CD4-positive, alpha-beta T cell treated with Interleukin-12 subunit alpha and Interleukin-12 subunit beta, for 1 hour (primary cell): ENCODE measurements around the gene ATOH7.
"Not testable (repeated sequence)": the region's sequence is repeated elsewhere in the genome, so short reads cannot be mapped to it uniquely, and the experiment has no call there.

ENCODE experiments used
- DNase-seq: peaks from one replicate; pipeline ENCODE4 v3.0.0-alpha.2; 2020

Gene ATOH7

DNA sequence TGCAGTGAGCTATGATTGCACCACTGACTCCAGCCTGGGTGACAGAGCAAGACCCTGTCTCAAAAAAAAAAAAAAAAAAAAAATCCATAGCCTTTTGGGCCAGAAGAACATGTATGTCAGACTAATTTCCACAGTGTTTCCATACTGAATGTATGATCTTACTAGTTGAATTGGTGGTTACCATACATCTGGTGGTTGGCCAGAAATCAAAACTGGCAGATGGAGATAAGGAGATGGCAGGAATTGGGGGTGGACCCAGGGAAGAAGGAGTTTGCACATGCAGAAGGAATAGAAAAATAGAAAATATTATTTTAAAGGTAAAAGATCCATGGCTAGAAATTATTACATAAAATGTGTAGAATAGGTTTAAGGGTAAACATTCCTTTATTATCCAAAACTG, 3.7 kb upstream of the ATOH7 start:
- DNase-seq: no peak

DNA sequence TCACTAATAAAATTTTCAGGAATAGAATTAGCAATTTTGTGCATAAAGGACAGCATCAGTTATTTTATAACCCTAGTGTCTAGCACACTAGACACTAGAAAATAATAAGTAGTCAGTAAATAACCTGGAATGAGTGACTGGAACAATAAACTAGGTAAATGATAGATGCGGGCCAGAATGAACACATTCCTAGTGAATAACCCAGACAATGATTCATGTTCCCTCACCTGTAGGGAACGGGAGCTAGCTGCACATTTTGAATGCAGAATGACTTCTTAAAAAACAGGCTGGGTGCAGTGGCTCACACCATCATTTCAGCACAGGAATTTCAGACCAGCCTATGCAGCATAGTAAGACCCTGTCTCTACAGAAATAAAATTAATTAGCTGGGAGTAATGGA, 3.2 kb upstream of the ATOH7 start:
- DNase-seq: no peak

DNA sequence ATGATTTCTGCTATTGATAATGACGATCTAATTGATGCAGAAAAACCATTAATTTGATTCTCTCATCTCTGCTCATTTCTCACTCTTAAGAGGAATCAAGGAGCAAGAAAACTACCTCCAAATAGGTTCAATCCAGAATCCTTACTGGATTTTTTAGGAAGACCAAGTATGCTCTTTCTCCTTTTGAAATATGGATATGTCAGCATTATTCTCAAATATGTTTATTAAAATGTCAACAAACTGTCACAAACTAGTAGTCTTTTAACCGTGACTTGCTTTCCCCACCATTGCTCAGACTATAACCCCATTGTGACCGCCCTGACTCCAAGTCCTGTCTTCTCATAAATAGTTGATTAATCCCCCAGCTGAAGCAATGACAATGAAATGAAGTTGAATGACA, 1.1 kb upstream of the ATOH7 start:
- no peak for DNase-seq

DNA sequence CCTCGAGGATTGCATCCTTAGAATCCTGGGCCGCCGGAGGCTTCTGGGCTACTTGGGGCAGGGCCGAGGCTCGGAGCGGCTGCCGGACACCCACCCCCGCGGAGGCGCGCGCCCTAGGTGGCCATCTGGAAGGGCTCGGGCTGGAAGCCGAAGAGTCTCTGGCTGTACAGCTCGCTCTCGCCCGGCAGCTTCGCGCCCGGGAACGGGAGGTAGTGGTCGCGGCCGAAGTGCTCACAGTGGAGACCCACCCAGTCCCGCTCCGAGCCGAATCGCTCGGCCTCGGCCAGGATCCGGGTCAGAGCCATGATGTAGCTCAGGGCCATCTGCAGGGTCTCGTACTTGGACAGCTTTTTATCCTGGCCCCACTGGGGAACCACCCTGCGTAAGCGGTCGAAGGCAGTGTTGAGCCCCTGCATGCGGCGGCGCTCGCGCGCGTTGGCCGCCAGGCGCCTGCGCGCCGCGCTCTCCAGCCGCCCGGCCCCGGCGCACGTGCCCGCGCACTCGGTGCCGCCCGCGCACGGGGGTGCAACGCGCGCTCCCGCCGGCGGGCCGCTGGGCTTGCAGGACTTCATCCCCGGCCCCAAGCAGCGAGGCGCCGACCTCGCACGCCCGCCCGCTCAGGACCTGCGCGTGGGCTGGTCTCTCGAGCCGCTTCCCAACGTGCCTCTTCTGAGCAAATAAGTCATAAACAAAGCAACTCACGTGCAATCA, 652 bp downstream of the ATOH7 start:
- peak; percentile 5 for DNase-seq

DNA sequence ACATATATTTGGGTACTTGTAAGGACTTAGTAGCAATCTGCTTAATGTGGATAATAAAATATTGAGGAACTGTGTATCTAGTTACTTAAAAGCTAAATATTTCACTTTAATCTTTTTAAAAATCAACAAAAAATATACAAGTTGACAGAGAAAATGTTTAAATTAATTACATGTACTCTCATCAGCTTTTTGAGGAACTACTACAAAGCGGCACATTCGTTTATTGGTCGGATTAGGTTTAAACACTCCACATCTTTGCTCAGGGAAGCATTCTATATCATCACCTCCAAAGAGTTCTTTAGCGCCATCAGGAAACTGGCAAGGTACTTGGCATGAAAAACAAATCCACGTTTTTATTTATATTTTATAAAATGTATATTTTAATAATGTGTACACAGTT, 1.6 kb downstream of the ATOH7 start:
- DNase-seq: no peak

DNA sequence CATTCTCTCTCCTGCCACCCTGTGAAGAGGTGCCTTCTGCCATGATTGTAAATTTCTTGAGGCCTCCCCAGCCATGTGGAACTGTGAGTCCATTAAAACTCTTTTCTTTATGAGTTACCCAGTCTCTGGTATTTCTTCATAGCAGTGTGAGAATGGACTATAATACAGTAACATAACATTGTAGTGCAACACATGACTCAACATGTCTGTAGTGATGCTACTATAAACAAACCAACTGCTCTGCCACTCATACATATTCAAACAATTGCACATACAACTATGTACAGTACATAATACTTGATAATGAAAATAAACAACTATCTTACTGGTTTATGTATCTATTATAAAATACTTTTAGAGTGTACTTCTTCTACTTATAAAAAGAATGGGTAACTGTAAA, 7.1 kb downstream of the ATOH7 start:
- DNase-seq: no peak

DNA sequence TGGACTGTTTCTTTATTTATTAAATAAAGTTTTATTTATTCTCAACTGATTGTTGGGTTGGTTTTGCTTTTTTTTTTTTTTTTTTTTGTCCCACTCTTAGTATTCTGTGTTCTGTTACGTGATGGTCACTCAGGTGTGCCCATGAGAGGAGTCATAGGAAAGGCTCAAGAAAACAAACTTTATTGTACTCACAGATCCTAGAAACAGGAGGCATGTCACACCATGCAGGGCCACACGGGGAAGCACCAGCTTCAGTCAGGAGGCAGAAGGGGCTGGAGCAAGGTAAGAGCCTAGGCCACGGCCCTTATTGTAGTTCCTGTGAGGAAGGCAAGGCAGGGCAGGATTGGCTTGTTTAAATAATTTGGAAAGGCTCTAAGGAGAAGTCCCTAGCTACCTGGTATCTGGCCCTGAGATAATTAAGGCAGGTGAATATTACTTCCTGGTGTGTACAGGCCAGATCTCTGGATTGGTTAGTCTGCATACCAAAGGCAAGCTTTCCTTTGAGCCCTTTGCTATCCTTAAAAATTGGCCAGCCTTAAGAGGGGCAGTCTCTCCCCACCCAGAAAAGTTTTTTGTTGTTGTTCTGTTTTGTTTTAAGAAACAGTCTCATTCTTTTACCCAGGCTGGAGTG, 8.3 kb downstream of the ATOH7 start:
- DNase-seq: no peak

DNA sequence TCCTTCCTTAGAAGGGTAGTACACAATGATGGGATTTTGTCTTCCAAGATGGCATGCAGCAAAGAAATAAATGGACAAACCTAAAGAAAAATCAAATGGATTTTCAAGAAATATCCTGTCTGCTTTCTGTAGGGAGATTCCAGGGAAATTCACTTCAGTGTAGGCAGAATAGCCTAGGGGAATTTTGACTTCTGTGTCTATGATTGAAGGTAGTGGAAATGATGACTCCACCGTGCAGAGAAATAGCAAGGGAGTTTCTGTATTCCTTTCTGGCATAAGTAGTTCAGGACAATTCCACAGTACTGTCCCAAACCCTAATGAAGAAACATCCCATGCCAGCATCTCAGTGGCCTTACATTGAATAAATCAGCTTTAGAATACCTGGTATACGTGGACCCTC, 9.5 kb downstream of the ATOH7 start:
- no peak for DNase-seq

DNA sequence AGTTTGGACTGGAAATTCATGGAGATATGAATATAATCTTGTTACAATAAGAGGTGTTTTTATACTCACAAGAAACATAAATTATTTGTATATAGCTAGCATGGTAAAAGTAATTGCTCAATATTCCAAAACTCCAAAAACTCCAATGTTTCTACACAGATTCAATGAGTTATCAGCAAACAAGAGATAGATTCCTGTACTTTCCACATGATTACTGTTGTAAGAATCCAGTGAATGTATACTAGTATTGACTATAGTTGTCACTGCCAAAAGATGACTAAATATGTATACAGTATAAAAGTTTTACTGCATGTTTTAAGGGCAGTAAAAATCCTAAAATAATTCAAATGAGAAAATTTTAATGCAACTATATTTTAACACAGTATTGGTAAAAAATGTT, 10.7 kb downstream of the ATOH7 start:
- DNase-seq: no peak

DNA sequence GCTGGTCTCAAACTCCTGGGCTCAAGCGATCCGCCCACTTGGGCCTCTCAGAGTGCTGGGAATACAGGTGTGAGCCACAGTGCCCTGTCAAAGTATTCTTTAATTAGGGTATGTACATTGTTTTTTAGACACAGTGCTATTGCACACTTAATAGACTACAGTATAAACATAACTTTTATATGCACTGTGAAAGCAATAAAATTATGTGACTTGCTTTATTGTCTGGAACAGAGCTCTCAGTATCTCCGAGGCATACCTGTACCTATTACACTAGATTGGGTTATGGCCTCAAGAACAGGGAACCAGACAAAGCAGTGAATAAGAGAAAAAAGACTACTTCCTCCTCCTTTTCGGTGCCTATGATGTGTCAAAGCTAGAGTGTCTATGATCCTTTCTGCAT, 13.1 kb downstream of the ATOH7 start:
- no peak for DNase-seq

DNA sequence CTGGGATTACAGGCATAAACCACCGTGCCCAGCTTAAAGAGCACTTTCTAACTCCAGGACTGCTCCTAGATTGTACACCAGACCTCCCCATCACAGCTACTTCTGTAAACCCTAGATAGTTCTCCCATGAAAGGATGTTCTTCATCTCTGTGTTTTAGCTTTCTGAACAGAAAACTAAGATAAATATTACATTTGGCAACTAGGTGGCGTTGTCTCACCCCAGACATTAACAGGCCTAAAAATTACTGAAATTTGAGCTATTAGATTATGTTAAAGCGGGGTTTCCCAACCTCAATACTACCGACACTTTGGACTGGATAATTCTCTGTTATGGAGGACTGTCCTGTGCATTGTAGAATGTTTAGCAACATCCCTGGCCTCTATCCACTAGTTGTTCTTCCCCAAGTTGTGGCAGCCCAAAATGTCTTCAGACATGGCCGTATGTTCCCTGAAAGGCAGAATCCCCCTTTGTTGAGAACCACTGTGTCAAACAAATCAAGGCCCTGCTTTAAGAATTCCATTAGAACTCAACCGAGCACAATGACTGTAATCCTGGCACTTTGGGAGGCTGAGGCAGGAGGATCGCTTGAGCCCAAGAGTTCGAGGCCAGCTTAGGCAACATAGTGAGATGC, 19.1 kb downstream of the ATOH7 start:
- peak; percentile 30 for DNase-seq

DNA sequence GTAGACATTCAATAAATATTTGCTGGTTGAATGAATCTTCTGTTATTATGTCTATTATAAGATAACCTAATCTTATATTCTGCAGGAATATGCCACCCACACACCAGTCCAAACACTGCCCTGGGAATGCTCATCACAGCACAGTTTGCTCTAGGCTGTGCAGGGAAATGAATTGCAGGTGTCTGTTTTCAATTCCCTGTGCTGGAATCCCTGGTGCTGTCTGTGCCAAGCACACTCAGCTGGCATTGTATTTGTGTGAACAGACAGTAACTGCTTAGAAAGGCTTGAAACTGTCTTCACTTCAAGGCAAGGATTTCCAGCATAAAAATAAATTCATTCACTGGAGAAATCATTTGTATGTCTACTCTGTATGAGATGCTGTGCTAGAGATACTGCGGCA, 20.2 kb downstream of the ATOH7 start:
- no peak for DNase-seq

DNA sequence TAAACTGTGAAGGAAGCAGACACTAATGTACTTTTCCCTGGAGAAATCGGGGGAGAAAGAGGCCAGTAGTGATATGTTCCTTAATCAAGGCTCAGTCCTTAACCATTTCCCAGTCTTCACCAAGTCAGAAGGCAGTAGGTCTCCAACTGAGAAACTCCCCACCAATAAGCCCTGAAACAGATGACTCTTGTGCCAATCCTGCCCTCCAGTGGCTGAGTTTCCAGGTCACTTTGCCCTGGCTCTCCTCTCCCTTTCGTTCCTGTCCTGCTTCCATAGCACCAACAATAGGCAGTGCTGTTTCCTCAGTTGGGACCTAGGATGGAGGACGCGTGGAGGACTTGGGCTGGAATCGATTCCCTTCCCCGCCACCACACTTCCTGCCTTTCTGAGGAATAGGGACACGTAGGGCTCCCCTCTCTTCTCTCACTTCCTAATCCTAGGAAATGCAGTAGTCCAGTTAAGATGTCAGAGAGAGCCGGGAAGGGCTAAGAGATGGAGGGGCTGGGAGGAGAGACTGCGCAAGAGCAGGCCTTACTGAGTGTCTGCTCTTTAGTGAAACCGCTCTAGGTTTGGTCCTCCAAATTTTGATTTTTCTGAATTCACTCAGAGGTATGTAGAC, 23.4 kb downstream of the ATOH7 start:
- DNase-seq: no peak

DNA sequence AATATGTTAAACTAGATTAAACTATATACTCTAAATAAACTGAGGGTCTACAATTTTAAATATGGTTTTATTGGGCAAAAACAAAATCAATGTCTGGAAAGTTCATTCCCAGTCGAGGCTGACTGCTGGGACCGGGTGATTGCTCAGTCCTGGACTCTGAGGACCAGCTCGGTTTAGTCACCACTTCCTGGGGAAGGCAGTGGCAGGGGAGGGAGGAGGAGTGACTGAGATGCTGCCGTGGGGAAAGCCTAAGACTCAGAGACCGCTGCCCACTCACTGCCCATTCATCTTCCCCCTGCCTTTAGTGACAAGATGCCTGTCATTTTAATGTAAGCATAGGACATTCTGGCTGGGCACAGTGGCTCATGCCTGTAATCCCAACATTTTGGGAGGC, 29.0 kb downstream of the ATOH7 start:
- no peak for DNase-seq

DNA sequence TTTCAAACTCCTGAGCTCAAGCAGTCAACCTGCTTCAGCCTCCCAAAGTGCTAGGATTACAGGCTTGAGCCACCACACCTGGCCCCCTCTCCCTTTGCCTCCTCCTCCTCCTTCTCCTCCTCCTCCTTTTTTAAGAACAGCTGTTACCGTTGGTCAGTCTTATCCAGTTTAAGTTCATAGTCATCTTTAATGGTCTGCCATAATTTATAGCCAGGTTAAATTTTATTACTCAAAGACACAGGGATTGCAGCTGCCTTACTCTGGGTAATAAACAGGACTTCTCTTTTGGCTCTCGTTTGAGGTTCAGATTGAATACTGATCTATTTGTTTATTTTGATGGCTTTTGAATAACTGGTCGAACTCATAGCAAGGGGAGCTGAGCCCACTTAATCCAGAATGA, 35.2 kb downstream of the ATOH7 start:
- no peak for DNase-seq

DNA sequence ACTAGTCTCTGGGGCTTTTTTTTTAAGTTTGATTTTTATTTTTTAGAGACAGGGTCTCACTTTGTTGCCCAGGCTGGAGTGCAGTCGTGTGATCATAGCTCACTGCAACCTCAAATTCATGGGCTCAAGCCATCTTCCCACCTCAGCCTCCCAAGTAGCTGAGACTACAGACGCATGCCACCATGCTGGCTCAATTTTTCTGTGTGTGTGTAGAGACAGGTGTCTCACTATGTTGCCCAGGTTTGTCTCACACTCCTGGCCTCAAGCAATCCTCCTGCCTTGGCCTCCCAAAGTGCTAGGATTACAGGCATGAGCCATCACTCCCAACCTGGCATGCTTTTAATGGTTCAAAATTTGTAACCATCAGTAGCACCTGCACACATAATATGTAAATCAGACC, 36.1 kb downstream of the ATOH7 start:
- not testable (repeated sequence) for DNase-seq

DNA sequence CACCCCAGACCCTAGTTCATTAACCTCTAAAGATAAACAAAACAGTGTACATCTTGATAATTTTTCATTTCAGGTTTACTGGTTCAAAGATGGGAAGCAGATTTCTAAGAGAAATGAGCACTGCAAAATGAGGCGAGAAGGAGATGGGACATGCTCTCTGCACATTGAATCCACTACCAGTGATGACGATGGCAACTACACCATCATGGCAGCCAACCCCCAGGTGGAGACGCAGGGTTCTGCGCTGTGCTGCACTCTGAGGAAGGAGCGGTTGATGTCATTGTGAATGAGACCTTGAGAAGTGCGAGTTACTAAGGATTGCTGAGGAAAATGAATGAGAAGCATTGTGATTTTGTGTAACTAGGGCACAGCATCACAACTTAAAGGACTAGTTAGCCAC, 37.6 kb downstream of the ATOH7 start:
- no peak for DNase-seq

DNA sequence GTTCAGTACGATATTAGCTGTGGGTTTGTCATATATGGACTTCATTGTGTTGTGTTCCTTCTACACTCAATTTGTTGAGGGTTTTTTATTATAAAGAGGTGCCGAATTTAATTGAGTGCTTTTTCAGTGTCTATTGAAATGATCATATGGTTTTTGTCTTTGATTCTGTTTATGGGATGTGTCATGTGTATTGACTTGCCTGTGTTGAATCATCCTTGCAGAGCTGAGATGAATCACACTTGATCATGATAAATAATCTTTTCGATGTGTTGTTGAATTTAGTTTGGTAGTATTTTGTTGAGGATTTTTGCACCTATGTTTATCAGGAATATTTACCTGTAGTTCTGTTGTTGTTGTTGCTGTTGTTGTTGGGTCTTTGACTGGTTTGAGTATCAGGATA, 39.8 kb downstream of the ATOH7 start:
- no peak for DNase-seq

DNA sequence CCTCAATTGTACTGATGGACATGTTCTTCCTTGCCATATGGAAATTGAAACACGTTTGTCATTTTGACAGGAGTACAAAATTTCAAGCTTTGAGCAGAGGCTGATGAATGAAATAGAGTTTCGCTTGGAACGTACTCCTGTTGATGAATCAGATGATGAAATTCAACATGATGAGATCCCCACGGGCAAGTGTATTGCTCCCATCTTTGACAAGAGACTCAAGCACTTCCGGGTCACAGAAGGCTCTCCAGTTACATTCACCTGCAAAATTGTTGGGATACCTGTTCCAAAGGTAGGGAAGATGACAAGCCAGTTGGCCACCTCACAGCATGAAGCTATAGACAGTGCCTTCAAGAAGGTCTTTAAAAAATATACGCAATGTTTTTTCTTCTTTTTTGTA, 43.1 kb downstream of the ATOH7 start:
- DNase-seq: no peak

DNA sequence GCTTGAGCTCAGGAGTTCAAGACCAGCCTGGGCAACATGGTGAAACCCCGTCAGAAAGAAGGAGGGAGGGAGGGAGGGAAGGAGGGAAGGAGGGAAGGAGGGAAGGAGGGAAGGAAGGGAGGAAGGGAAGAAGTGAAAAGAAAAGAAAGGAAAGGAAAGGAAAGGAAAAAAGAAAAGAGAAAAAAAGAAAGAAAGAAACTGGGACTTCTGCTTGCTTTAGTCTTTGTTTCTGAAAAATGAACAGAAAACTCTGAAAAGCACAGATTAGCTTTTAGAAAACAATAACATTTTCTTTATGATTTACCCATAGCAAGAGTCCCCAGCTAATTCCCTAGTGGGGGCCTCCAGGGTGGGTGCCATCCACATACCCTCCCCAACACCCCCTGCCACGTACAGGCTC, 46.8 kb downstream of the ATOH7 start:
- DNase-seq: no peak

DNA sequence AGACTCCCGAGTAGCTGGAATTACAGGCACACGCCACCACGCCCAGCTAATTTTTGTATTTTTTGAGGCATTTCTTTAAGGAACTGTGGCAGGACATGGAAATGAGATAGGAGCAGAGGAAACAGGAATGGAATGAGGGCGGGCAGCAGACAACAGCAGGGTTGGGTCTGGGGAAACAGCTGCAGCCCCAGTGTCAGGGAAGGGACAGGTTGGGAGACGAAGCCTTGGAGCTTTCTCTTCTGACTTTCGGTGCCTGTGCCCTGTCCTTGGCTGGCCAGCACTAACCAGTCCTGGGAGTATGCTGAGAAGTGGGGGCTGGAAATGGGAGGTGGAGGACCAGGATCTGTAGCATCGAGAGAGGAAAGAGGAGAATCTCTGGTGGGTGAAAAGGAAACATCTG, 47.4 kb downstream of the ATOH7 start:
- DNase-seq: no peak
